ENCODE results near the gene FAM83E.
"Not testable (repeated sequence)": the region's sequence is repeated elsewhere in the genome, so short reads cannot be mapped to it uniquely, and the experiment has no call there.

The FAM83E gene

DNA sequence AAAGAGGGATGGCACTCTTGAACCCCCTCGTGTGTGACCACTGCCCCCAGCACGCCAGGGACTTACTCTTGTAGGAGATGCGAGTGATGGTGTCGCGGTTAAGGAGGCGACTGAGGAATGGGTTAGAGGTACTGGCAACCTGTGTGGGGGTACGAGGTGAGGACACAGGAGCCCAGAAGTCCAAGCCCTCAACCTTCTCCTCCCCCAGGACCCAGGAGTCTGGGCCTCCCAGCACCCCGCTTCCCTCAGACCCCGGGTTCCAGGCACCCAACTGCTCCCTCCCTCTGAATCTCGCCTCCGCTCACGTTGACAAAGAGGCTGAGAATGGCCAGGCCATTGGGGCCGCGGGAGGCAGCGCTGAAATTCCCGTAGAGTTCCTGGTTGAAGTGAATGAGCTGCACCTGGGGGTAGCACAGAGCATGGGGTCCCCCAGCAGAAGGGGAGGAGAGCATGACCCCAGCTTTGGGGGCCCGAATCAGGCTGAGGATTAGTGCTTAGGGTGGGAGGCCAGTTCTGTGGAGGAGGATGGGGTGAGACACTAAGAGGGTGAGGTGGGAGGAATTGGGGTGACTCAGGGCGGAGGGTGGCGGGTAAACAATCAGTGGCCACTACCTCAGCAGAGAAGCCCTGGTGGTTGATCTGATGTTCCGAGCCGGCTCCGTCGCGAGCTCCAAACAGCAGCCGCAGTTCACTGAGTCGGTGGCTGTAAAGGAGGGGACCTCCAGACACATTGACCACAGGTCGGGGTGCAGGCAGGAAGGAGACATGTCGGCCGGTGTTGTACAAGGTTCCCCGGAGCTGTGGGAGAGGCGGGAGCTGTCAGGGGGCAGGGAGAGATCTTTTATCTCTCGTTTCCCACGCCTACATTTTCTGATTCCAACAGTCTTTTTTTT lies 24.9 kb upstream of the FAM83E start:
- no peak for FAIRE-seq

DNA sequence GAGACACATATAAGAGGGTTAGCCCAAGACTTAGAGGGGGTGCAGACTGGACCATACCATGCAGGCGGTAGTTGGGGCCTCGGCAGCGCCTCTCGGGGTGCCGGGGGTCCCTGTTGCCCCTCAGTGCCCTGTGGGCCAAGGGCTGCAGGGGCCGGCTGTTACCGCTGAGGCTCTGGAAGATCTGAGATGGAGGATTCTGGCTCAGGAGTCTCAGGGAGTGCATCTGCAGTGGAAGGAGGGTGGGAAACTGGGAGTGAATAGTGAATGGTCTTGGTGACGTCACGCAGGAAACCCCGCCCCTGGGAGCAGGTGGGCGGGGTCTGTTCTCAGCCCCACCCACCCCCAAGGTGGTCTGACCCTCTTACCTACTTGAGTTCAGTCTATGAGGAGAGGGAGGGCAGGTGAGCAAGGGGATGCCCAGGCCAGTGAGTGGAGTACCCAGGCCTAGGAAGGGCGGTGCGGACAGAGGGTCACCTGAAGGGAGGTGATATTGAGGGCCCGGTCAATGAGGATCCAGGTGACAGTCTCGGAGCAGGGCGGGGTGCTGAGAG lies 24.0 kb upstream of the FAM83E start:
- no peak for FAIRE-seq

- FAIRE-seq = peak; percentile 65
Measured at GRCh38 chr19:48637948-48638830, 23.3 kb upstream of the FAM83E start.

DNA sequence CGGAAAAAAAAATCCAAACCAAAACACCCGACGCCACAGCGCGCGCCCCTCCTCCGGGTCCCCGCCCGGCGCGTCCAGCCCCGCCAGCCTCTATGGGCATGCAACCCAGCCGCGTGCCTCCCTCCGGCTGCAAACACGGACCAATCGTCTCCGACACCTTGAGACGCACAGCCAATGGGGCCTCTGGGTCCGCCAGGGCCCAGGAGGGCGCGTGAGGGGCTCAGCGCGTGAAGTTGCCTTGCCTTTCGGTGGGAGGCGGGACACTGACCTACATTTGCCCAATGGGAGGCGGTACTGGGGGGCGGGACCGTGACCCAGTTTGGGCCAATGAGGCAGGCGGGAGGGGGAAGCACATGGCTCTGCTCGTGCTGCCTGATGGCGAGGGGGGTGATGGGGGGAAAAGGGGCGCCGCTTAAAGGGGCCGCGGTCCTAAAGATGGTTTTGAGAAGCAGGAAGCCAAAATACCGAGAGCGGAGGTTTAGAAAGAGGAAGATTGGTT lies 22.6 kb upstream of the FAM83E start:
- peak; percentile 97 for FAIRE-seq

DNA sequence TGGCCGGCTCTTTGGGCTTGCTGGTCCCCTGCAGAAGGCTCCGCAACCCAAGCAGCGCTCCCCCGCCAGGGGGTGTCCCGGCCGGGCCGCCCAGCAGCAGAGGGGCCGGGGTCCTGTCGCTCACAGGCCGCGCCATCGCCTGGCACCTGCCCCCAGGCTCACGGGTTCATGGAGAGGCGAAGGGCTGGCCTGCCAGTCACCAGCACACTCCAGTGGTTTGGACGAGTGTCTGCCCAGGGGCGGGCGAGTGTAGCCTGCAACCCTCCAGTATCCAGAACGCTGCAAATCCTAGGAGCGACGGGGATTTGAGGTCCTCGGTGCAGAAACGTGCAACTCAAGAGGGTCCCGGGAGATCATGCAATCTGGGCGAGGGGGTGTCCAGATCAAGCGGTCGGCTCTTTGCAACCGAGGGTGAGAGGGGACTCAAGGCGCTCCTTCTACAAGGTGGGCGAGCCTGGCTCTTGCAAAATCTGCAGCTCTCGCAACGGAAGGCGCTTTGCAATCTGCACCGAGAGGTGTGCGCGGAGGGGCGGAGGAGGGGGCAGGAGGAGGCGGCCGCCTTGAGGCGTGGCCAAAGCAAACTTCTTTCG lies 22.1 kb upstream of the FAM83E start, which contains the start of gene DBP:
Gene DBP, minus strand, starts transcription at position 521 of the 590 bp plus-strand sequence. Its CDS starts 385 bp downstream, at position 136.
- no peak for FAIRE-seq

GRCh38 chr19:48635966-48636858 lies 21.3 kb upstream of the FAM83E start:
- FAIRE-seq = no peak

- no peak for FAIRE-seq
Measured at GRCh38 chr19:48635263-48635965, 20.5 kb upstream of the FAM83E start.

- peak; percentile 96 for FAIRE-seq
Measured at GRCh38 chr19:48634424-48635262, 19.8 kb upstream of the FAM83E start.

- no peak for FAIRE-seq
Measured at GRCh38 chr19:48634036-48634342, 19.1 kb upstream of the FAM83E start.

- no peak for FAIRE-seq
Measured at GRCh38 chr19:48633148-48634035, 18.5 kb upstream of the FAM83E start.

DNA sequence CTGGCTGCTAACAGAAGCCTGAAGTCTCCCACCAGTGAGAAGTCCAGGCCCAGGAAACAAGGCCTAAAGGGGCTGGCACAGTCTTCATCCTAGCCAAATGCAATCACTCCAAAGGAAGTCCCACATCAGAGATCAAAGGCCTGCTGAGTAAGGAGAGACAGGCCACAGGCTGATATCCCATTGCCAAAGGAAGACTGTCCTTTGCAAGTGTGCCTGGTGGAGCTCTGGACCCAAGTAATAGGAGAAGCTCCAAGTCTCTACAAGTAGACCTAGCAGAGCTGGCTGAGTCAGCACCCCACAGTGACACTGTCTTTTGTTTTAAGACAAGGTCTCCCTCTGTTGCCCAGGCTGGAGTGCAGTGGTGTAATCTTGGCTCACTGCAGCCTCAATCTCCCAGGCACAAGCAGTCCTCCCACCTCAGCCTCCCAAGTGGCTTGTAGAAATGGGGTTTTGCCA lies 17.8 kb upstream of the FAM83E start:
- FAIRE-seq = no peak

GRCh38 chr19:48632286-48632685 lies 17.4 kb upstream of the FAM83E start:
- not testable (repeated sequence) for FAIRE-seq

- FAIRE-seq = no peak
Measured at GRCh38 chr19:48631225-48631624, 16.3 kb upstream of the FAM83E start.

DNA sequence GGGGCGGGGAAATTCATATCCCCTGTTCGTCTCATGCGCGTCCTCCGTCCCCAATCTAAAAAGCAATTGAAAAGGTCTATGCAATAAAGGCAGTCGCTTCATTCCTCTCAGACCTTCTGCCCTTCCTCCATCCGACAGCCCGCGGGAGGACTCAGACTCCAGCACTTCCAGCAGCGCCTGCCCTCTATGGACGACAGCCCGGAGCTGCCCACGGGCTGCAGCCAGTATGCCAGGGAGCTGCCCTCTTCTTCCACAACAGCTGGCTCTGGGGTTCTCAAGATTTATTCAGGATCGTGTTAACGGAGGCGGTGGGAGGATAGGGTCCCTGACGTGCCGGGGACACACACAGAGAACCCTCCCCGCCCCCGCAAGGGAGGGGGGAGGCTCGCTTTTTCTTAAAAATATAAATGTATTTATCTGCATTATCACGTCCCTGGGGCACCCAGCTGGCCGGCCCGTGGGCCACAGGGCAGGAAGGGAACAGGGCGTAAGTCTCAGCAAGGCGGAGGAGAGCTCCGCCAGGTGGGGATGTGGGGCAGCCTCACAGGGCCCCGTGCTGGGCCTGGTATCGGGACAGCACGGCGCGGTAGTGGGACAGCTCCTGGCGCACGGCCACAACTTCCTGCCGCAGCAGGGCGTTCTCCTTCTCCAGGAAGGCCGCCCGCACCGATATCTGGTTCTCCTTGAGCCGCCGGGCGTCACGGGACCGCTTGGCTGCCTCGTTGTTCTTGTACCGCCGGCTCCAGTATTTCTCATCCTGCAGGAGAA lies 15.6 kb upstream of the FAM83E start:
- no peak for FAIRE-seq

DNA sequence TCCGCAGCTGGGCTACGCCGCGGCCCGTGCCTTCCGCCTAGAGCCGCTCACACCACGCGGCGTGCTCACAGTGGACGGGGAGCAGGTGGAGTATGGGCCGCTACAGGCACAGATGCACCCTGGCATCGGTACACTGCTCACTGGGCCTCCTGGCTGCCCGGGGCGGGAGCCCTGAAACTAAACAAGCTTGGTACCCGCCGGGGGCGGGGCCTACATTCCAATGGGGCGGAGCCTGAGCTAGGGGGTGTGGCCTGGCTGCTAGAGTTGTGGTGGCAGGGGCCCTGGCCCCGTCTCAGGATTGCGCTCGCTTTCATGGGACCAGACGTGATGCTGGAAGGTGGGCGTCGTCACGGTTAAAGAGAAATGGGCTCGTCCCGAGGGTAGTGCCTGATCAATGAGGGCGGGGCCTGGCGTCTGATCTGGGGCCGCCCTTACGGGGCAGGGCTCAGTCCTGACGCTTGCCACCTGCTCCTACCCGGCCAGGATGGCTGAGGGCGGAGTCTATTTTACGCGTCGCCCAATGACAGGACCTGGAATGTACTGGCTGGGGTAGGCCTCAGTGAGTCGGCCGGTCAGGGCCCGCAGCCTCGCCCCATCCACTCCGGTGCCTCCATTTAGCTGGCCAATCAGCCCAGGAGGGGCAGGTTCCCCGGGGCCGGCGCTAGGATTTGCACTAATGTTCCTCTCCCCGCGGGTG lies 14.9 kb upstream of the FAM83E start:
- peak; percentile 98 for FAIRE-seq

- FAIRE-seq = no peak
Measured at GRCh38 chr19:48629297-48629598, 14.4 kb upstream of the FAM83E start.

GRCh38 chr19:48628486-48629296 lies 13.8 kb upstream of the FAM83E start:
- FAIRE-seq = no peak
